Transverse colon (tissue), 4 donors: ENCODE data around the gene FBH1. TPM values are rescaled to one million over a fixed set of nuclear protein-coding genes. Genes with fewer than 3 reads are reported as not detected.
A peak's percentile ranks its signal among the peaks of the same experiment; 100 is the strongest.

ENCODE experiments used
- DNase-seq: peaks from one replicate; pipeline ENCODE4 v3.0.0-alpha.2; 2019
- H3K27ac ChIP-seq, 4 donors: fragments of 200-600 bp; sonication (generic); 2 replicates each; pipeline ENCODE4 v1.5.1; 2016 to 2018; ENCODE audit warnings: inconsistent platforms in 4 of 4
- H3K27me3 ChIP-seq: fragments of 200-600 bp; sonication (generic); 2 replicates; pipeline ENCODE4 v1.5.1; 2017; ENCODE audit warnings: inconsistent platforms
- H3K36me3 ChIP-seq, 4 donors: fragments of 200-600 bp; sonication (generic); 2 replicates each; pipeline ENCODE4 v1.5.1; 2017 to 2019; ENCODE audit warnings: inconsistent platforms in 4 of 4
- H3K4me1 ChIP-seq, 4 donors: fragments of 200-600 bp; sonication (generic); 2 replicates each; pipeline ENCODE4 v1.5.1; 2017 to 2020; ENCODE audit warnings: inconsistent platforms in 4 of 4
- H3K4me3 ChIP-seq, 4 donors: fragments of 200-600 bp; sonication (generic); 1 replicate in 1 of 4; 2 replicates in 3 of 4; pipeline versions ENCODE4 v1.5.1 to v1.6.1; 2017 to 2019; ENCODE audit warnings: inconsistent platforms in 4 of 4
- H3K9me3 ChIP-seq, 2 donors: fragments of 200-600 bp; sonication (generic); 2 replicates each; pipeline ENCODE4 v1.5.1; 2017 to 2019; ENCODE audit warnings: inconsistent platforms in 2 of 2
- EP300 ChIP-seq: sonication (generic); formaldehyde crosslinking; IDR thresholded peaks from one replicate; pipeline ENCODE4 v1.6.1; 2017; ENCODE audit warnings: antibody characterized with exemption, low read depth
- POLR2A ChIP-seq: fragments of 450-650 bp; IDR thresholded peaks from one replicate; pipeline ENCODE4 v1.6.1; 2016; ENCODE audit warnings: antibody characterized with exemption, mild to moderate bottlenecking, moderate library complexity
- POLR2AphosphoS5 ChIP-seq, 3 donors: sonication (generic); formaldehyde crosslinking; IDR thresholded peaks; one replicate each; pipeline ENCODE4 v1.6.1; 2016; ENCODE audit warnings: antibody characterized with exemption in 3 of 3
- WGBS, 2 donors: methylation state at CpG; one replicate each; pipeline ENCODE4 v1.1.5; 2018; ENCODE audit warnings: low coverage in 1 of 2; 5-methylcytosine and 5-hydroxymethylcytosine counted together
- in situ Hi-C, 4 donors: fragments of 200-750 bp; cut with MboI; loops; one replicate each; pipeline versions ENCODE4 v1.15.0 to v1.15.1; 2017; ENCODE audit warnings: low sequenced_read_pairs in 3 of 4, low pct_ligation_motif_present in 1 of 4, low pct_unique_long_range_greater_than_20kb in 1 of 4
- intact Hi-C: fragments of 100-400 bp; cut with DNase I; formaldehyde crosslinking; loops from one replicate; pipeline ENCODE4 v1.15.1; 2023; ENCODE audit warnings: low total_unique reads
- total RNA-seq, 4 donors: library from RNA; depleted of rRNA; stranded (reverse); fragments of >200 nt; gene quantifications; one replicate each; pipeline ENCODE4 v1.1.0, GENCODE V29; 2016
- TF ChIP-seq, protein P1 (sequence below), 5 experiments: fragments of 200-600 bp in 3 of 5; fragments of 450-650 bp in 2 of 5; sonication (generic) in 3 of 5; IDR thresholded peaks; 1 replicate in 2 of 5; 2 replicates in 3 of 5; pipeline ENCODE4 v1.5.1; 2016 to 2017; ENCODE audit warnings: antibody characterized with exemption in 5 of 5, inconsistent platforms in 3 of 5, mild to moderate bottlenecking in 2 of 5, moderate library complexity in 1 of 5

Gene FBH1
- total RNA-seq, 4 donors from 2014 or later = 101 to 143 (median 120) TPM

GRCh38 chr10:5894403-5894802, 4.4 kb downstream of the FBH1 start:
- Histone ChIP-seq H3K4me1 (peaks cover 13 to 32% (median 15%) of the 10 kb centered on the region in 4 donors), H3K27ac (no peak overlapping the region), H3K9me3 (peaks cover 0 to 3% of the 10 kb centered on the region in 2 donors), H3K4me3 (no peak overlapping the region), H3K27me3 (no peaks in the 10 kb centered on the region), H3K36me3 (peaks cover 0 to 7% (median 3%) of the 10 kb centered on the region in 4 donors)
- no peak for DNase-seq
- no peak for TF ChIP-seq POLR2A
- TF ChIP-seq, protein P1, sequence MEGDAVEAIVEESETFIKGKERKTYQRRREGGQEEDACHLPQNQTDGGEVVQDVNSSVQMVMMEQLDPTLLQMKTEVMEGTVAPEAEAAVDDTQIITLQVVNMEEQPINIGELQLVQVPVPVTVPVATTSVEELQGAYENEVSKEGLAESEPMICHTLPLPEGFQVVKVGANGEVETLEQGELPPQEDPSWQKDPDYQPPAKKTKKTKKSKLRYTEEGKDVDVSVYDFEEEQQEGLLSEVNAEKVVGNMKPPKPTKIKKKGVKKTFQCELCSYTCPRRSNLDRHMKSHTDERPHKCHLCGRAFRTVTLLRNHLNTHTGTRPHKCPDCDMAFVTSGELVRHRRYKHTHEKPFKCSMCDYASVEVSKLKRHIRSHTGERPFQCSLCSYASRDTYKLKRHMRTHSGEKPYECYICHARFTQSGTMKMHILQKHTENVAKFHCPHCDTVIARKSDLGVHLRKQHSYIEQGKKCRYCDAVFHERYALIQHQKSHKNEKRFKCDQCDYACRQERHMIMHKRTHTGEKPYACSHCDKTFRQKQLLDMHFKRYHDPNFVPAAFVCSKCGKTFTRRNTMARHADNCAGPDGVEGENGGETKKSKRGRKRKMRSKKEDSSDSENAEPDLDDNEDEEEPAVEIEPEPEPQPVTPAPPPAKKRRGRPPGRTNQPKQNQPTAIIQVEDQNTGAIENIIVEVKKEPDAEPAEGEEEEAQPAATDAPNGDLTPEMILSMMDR (IDR thresholded peaks at IDR 0.05) = no peak
- intact Hi-C loops = no loop called here
- 59 to 62% methylated on average over 3 to 4 of the region's 4 CpGs for WGBS, 2 donors
- in situ Hi-C loops = no loop called here

DNA sequence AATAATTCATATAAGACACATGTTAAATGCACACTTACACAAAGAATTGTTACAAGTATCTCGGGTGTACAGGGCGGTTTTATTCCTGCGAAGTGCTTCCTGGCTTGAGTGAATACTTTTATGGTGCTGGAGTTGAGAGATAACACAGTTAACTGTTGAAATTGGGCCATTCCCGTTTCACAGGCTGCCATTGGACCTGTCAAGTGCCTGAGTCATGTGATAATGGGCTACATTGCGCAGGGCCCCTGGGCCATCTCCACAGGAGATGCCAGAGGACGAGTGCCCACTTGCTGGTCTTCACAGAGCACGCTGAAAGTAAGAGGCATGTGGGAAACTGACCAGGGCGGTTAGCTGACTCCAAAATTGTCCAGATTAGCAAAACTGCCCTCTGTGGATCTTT, 4.8 kb downstream of the FBH1 start:
- H3K4me3 ChIP-seq = no peak overlapping the region
- peaks cover 0 to 3% of the 10 kb centered on the region in 2 donors for H3K9me3 ChIP-seq
- in situ Hi-C loops = no loop called here
- H3K36me3 ChIP-seq = peaks cover 0 to 7% (median 3%) of the 10 kb centered on the region in 4 donors
- intact Hi-C loops = no loop called here
- H3K4me1 ChIP-seq = peaks cover 13 to 32% (median 15%) of the 10 kb centered on the region in 4 donors
- no peaks in the 10 kb centered on the region for H3K27me3 ChIP-seq
- H3K27ac ChIP-seq = no peak overlapping the region
- DNase-seq = no peak
- TF ChIP-seq EP300 = no peak
- no peak for TF ChIP-seq POLR2AphosphoS5 (IDR thresholded peaks at IDR 0.05)
- no peak for TF ChIP-seq POLR2A
- TF ChIP-seq, protein P1 (IDR thresholded peaks at IDR 0.05) = no peak
- WGBS, 2 donors = 86 to 92% methylated on average over 3 to 8 of the region's 8 CpGs

- DNase-seq = no peak
- Histone ChIP-seq H3K4me1 (peaks cover 13 to 32% (median 15%) of the 10 kb centered on the region in 4 donors), H3K9me3 (peaks cover 0 to 3% of the 10 kb centered on the region in 2 donors), H3K27ac (peak overlapping the region in 1 of 4 donors; percentile 17), H3K4me3 (no peak overlapping the region), H3K36me3 (peaks cover 0 to 7% (median 3%) of the 10 kb centered on the region in 4 donors), H3K27me3 (no peaks in the 10 kb centered on the region)
- WGBS, 2 donors = 74 to 78% methylated on average over 2 to 3 of the region's 3 CpGs
- TF ChIP-seq, protein P1 (IDR thresholded peaks at IDR 0.05) = no peak
- TF ChIP-seq EP300 (no peak), POLR2A (no peak), POLR2AphosphoS5 (IDR thresholded peaks at IDR 0.05) (no peak)
- intact Hi-C loops = no loop called here
- in situ Hi-C loops = no loop called here
These were observed 5.3 kb downstream of the FBH1 start for GRCh38 chr10:5895365-5895764.

DNA sequence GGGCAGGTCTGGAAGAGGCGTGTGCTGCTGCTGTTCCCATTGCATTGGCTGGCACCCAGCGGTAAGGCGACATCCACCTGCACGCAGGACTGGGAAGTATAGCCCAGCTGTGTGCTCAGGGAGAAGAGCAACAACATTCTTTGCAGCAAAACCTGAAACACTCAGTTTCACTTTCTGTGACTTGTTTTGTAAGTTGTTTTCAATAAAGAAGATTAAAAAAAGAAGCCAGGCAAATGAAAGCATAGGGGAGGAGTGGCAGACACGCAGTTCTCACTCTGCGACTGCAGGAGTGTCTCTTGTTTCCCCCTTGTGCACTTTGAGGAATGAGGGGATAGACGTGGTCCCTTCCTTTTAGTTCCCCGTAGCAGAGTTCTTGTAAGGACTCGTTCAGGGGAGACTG, 5.8 kb downstream of the FBH1 start:
- no peak overlapping the region for H3K4me3 ChIP-seq
- peak; percentile 36 for DNase-seq
- WGBS, 2 donors = 67 to 100% methylated on average over 4 to 9 of the region's 9 CpGs
- peaks cover 0 to 7% (median 3%) of the 10 kb centered on the region in 4 donors for H3K36me3 ChIP-seq
- peak overlapping the region in 2 of 4 donors; percentile 37 to 47 for H3K27ac ChIP-seq
- H3K9me3 ChIP-seq = peaks cover 0 to 3% of the 10 kb centered on the region in 2 donors
- in situ Hi-C loops (no loop called here), intact Hi-C loops (no loop called here)
- H3K27me3 ChIP-seq = no peaks in the 10 kb centered on the region
- TF ChIP-seq POLR2AphosphoS5 (IDR thresholded peaks at IDR 0.05) (no peak), POLR2A (no peak), EP300 (no peak)
- TF ChIP-seq, protein P1 (IDR thresholded peaks at IDR 0.05) = no peak
- peaks cover 12 to 31% (median 14%) of the 10 kb centered on the region in 4 donors for H3K4me1 ChIP-seq
